HG03196 (cell line): ENCODE measurements around the gene OR52E6.

Experiments
- ATAC-seq: cut with Tn5 transposase; IDR thresholded peaks from one replicate; pipeline ENCODE4 v1.9.1; 2021; ENCODE audit not compliant: unreplicated experiment

Gene OR52E6

GRCh38 chr11:5803982-5804381, 37.7 kb downstream of the OR52E6 start:
- ATAC-seq = no peak

- no peak for ATAC-seq
Observed at GRCh38 chr11:5796541-5796940, 45.2 kb downstream of the OR52E6 start.

- no peak for ATAC-seq
Observed at GRCh38 chr11:5791165-5791564, 50.5 kb downstream of the OR52E6 start, which contains the start of gene OR52N1. TSS of gene OR52N1 (minus strand) at chr11:5791265. CDS start at chr11:5788816, 2,449 bp downstream.
